Breast epithelium (tissue), 4 donors: ENCODE results near the gene NIPSNAP3A. TPM values are rescaled to one million over a fixed set of nuclear protein-coding genes. Genes with fewer than 3 reads are reported as not detected.

Experiments
- DNase-seq, 2 donors: peaks; one replicate each; pipeline ENCODE4 v3.0.0-alpha.2; 2019; ENCODE audit warnings: low spot score in 2 of 2
- H3K27ac ChIP-seq, 2 donors: fragments of 200-600 bp; sonication (generic) in 1 of 2; one replicate each; pipeline ENCODE4 v1.5.1; 2016 to 2019; ENCODE audit warnings: mild to moderate bottlenecking in 1 of 2
- H3K27me3 ChIP-seq, 2 donors: fragments of 200-600 bp; sonication (generic) in 1 of 2; one replicate each; pipeline versions ENCODE4 v1.5.1 to v1.6.0; 2017 to 2019; ENCODE audit warnings: control low read depth in 1 of 2, mild to moderate bottlenecking in 1 of 2
- H3K36me3 ChIP-seq: fragments of 200-600 bp; one replicate; pipeline ENCODE4 v1.5.1; 2019
- H3K4me1 ChIP-seq, 2 donors: fragments of 200-600 bp; sonication (generic); one replicate each; pipeline ENCODE4 v1.5.1; 2016 to 2019; ENCODE audit warnings: control low read depth in 1 of 2
- H3K4me3 ChIP-seq, 3 donors: fragments of 200-600 bp; sonication (generic); 1 replicate in 2 of 3; 2 replicates in 1 of 3; pipeline ENCODE4 v1.5.1; 2016 to 2019; ENCODE audit warnings: mild to moderate bottlenecking in 3 of 3, moderate library complexity in 2 of 3
- H3K9me3 ChIP-seq, 2 donors: fragments of 200-600 bp; sonication (generic) in 1 of 2; one replicate each; pipeline ENCODE4 v1.5.1; 2016 to 2019; ENCODE audit warnings: control low read depth in 1 of 2
- CTCF ChIP-seq, 3 donors: fragments of 450-650 bp; IDR thresholded peaks; one replicate each; pipeline ENCODE4 v1.5.1; 2016 to 2017; ENCODE audit warnings: antibody characterized with exemption in 3 of 3, mild to moderate bottlenecking in 3 of 3, moderate library complexity in 3 of 3
- POLR2A ChIP-seq: fragments of 450-650 bp; IDR thresholded peaks from one replicate; pipeline ENCODE4 v1.6.1; 2016; ENCODE audit warnings: antibody characterized with exemption, mild to moderate bottlenecking, moderate library complexity
- POLR2AphosphoS5 ChIP-seq, 3 donors: sonication (generic); formaldehyde crosslinking; IDR thresholded peaks; one replicate each; pipeline ENCODE4 v1.6.1; 2017; ENCODE audit warnings: antibody characterized with exemption in 3 of 3
- intact Hi-C: fragments of 100-400 bp; cut with DNase I; formaldehyde crosslinking; loops from one replicate; pipeline ENCODE4 v1.15.1; 2023; ENCODE audit warnings: low total_unique reads
- total RNA-seq, 3 donors: library from RNA; depleted of rRNA; stranded (reverse); fragments of >200 nt; gene quantifications; one replicate each; pipeline ENCODE4 v1.1.0, GENCODE V29; 2016

The NIPSNAP3A gene
- total RNA-seq, 3 donors from 2014 or later = 23.1 to 28.2 (median 26.6) TPM

- Histone ChIP-seq H3K27ac (no peak overlapping the region), H3K9me3 (no peaks in the 10 kb centered on the region), H3K4me1 (no peaks in the 10 kb centered on the region), H3K27me3 (no peaks in the 10 kb centered on the region), H3K4me3 (no peak overlapping the region), H3K36me3 (no peaks in the 10 kb centered on the region)
- no peak for TF ChIP-seq CTCF (IDR thresholded peaks at IDR 0.05)
- no peak for TF ChIP-seq POLR2AphosphoS5 (IDR thresholded peaks at IDR 0.05)
- TF ChIP-seq POLR2A = no peak
- intact Hi-C loops = no loop called here
- DNase-seq = no peak
These were observed 29.3 kb downstream of the NIPSNAP3A start for GRCh38 chr9:104776797-104777196.

GRCh38 chr9:104778802-104779201, 31.3 kb downstream of the NIPSNAP3A start:
- TF ChIP-seq CTCF (IDR thresholded peaks at IDR 0.05) (no peak), POLR2AphosphoS5 (IDR thresholded peaks at IDR 0.05) (no peak), POLR2A (no peak)
- intact Hi-C loops = no loop called here

GRCh38 chr9:104779334-104779733, 31.9 kb downstream of the NIPSNAP3A start:
- Histone ChIP-seq H3K27me3 (no peaks in the 10 kb centered on the region), H3K9me3 (no peaks in the 10 kb centered on the region), H3K4me3 (no peak overlapping the region), H3K27ac (no peak overlapping the region), H3K4me1 (no peaks in the 10 kb centered on the region), H3K36me3 (no peaks in the 10 kb centered on the region)
- TF ChIP-seq POLR2A = no peak
- TF ChIP-seq POLR2AphosphoS5 (IDR thresholded peaks at IDR 0.05) = no peak
- TF ChIP-seq CTCF (IDR thresholded peaks at IDR 0.05) = no peak
- no peak for DNase-seq
- intact Hi-C loops = no loop called here

More at GRCh38 chr9:104778802-104779201, 31.3 kb downstream of the NIPSNAP3A start:
- no peak for DNase-seq
- H3K27me3 ChIP-seq = no peaks in the 10 kb centered on the region
- no peak overlapping the region for H3K4me3 ChIP-seq
- no peaks in the 10 kb centered on the region for H3K36me3 ChIP-seq
- H3K4me1 ChIP-seq = no peaks in the 10 kb centered on the region
- H3K27ac ChIP-seq = no peak overlapping the region
- no peaks in the 10 kb centered on the region for H3K9me3 ChIP-seq

- intact Hi-C loops = no loop called here
These were observed 32.6 kb downstream of the NIPSNAP3A start for GRCh38 chr9:104779946-104780535.

GRCh38 chr9:104780796-104781395, 33.4 kb downstream of the NIPSNAP3A start:
- Histone ChIP-seq H3K27ac (no peak overlapping the region), H3K4me1 (no peaks in the 10 kb centered on the region), H3K27me3 (no peaks in the 10 kb centered on the region), H3K36me3 (peaks cover 3% of the 10 kb centered on the region), H3K4me3 (no peak overlapping the region), H3K9me3 (no peaks in the 10 kb centered on the region)
- TF ChIP-seq CTCF (IDR thresholded peaks at IDR 0.05) (no peak), POLR2AphosphoS5 (IDR thresholded peaks at IDR 0.05) (no peak), POLR2A (no peak)
- intact Hi-C loops = no loop called here
- no peak for DNase-seq

More at GRCh38 chr9:104779946-104780535, 32.6 kb downstream of the NIPSNAP3A start:
- Histone ChIP-seq H3K27ac (no peak overlapping the region), H3K36me3 (no peaks in the 10 kb centered on the region), H3K4me3 (no peak overlapping the region), H3K4me1 (no peaks in the 10 kb centered on the region), H3K9me3 (no peaks in the 10 kb centered on the region), H3K27me3 (no peaks in the 10 kb centered on the region)
- no peak for DNase-seq
- TF ChIP-seq POLR2AphosphoS5 (IDR thresholded peaks at IDR 0.05) = no peak
